Activated T-cell treated with anti-CD3 and anti-CD28 coated beads, Interleukin-2, amount 50 U/mL, for 1 hour (primary cell): Measurements from ENCODE around the gene TIMP2.
"Not testable (repeated sequence)": the region's sequence is repeated elsewhere in the genome, so short reads cannot be mapped to it uniquely, and the experiment has no call there.

Experiments used
- DNase-seq: peaks from one replicate; pipeline ENCODE4 v3.0.0-alpha.2; 2020

TIMP2 gene

DNA sequence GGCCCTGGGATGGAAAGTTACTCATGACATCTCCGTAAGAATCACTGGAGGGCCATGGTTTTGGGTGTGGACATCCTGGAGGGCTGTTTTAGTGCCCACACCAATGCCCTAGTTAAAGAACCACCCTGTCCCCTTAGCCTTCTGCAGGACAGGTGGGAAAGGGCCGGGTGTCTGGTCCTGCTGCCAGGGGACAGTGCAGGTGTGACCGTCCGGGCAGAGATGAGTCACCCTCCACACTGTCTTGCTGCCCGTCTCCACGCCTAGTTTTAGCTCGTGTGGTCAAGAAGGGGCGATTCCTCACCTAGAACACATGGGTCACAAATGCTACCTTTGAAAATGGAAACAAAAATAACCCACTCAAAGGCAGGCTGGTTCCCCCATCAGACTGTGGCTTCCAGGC lies 39.2 kb downstream of the TIMP2 start:
- DNase-seq, result no peak

- no peak for DNase-seq
These were observed 40.1 kb downstream of the TIMP2 start for GRCh38 chr17:78884876-78885667.

DNA sequence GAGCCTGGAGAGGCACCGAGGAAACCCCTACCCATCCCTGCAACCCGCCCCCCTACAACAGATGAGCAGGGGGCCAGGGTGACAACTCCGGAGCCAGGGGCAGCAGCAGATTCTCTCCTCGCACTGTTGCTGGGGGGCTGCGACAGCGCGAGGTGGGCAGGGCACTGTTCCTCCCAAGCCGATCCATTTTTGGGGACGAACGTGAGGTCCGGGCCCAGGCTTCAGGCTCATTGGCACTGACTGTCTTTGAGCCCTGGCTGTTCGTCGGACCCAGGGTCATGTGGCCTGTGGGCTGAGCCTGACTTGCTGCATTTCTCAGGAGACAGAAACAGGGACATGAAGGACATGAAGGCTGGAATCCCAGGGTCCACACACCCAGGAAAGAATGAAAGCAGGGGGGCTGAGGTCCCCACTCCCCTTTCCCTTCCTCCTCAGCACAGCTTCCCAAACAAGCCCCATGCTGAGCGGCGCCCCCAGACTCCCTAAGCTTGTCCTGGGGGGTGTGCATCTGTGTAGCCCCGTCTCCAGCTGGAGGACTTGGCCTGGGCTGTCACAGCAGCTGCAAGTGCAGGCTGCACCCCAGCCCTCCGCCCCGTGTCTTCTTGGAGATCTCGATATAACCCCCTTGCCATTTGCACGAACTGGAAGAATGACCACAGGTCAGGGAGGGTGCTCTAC lies 40.9 kb downstream of the TIMP2 start:
- DNase-seq, result no peak

- no peak for DNase-seq
These were observed 41.6 kb downstream of the TIMP2 start for GRCh38 chr17:78883533-78884131.

GRCh38 chr17:78883089-78883532 lies 42.1 kb downstream of the TIMP2 start:
- DNase-seq, result no peak

DNA sequence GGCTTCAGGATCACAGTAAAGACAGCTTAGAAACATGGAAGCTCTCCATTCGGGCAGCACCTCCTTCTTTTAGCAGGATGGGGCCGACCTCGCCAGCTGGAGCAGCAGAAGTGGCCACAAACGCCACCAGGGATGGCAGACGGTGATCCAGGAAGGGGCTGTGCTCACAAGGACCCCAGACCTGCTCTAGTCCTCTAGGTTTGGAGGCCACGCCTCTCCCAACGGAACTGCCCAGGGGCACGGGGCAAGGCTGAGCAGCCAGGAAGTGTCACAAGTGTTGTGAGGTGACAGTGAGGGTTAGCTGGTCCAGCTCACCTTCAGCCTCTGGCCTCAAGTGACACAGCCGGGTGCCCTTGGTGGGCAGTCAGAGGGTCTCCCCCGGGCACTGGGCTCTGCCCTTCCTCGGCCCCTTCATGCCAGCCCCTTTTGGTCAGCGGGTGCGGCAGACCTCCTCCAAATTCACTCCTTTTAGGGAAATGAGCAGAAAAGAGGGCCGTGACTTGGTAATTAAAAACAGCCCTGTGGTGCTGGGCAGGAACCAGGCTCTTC lies 42.6 kb downstream of the TIMP2 start:
- DNase-seq, result no peak

DNA sequence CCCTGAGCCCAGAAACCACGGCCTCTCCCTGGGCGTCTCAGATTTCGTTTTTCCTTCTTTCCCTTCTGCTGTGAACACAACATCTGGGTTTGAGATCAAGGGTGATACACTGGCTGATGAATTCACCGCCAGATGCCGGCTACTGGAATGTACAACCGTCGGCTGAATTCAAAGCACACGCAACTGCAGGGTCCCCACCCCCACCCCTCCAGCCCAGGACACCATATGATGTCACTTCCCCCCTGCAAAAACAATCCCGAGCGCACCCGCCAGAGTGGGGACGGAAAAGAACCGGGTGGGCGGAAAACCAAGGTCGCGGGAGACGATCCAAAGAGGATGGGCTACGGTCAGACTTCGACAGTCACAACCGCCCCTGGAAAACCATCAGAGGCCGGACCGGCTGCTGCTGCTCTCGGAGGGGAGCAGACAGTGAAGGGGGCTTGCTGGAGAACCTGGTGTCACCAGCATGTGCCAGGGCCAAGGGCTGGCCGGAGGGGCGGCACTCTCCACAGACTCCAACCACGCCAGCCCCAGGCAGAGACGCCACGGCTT lies 45.5 kb downstream of the TIMP2 start:
- no peak for DNase-seq

- no peak for DNase-seq
These were observed 46.2 kb downstream of the TIMP2 start for GRCh38 chr17:78878871-78879527.

DNA sequence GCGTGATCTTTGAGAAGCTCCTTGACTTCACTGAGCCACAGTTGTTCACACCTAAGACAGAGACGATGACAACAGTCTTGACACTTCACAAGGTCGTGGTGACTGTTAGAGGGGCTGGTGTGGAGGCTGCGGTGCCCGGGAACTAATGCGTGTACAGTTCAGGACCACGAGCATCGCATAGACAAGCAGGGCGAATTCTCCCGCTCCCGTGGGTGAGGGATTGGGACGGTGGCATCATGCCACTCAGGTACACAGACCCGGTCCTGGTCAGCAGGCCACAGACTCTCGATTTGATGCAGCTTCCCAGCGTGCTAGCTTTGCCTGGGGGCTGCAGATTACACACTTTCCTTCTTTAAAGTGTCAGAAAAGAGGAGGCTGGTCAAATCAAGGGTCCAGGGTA lies 46.9 kb downstream of the TIMP2 start:
- no peak for DNase-seq

GRCh38 chr17:78876954-78877517 lies 48.2 kb downstream of the TIMP2 start:
- DNase-seq, result not testable (repeated sequence)

DNA sequence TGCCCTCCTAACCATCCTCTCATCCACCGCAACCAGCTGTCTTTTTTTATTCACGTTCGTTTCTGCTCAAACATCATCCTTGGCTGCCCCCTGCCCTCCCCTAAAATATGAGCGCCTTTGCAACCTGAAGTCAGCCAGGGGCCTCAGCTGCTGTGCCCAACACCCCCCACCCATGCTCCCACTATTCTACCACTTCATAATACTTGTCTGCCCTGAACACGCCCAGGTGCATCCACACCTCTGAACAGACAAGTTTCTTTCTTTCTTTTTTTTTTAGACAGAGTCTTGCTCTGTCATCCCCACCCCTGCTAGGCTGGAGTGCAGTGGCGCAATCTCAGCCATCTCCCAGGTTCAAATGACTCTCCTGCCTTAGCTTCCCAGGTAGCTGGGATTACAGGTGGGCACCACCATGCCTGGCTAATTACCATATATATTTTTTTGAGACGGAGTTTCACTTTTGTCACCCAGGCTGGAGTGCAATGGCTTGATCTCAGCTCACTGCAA lies 49.0 kb downstream of the TIMP2 start:
- DNase-seq, result no peak

DNA sequence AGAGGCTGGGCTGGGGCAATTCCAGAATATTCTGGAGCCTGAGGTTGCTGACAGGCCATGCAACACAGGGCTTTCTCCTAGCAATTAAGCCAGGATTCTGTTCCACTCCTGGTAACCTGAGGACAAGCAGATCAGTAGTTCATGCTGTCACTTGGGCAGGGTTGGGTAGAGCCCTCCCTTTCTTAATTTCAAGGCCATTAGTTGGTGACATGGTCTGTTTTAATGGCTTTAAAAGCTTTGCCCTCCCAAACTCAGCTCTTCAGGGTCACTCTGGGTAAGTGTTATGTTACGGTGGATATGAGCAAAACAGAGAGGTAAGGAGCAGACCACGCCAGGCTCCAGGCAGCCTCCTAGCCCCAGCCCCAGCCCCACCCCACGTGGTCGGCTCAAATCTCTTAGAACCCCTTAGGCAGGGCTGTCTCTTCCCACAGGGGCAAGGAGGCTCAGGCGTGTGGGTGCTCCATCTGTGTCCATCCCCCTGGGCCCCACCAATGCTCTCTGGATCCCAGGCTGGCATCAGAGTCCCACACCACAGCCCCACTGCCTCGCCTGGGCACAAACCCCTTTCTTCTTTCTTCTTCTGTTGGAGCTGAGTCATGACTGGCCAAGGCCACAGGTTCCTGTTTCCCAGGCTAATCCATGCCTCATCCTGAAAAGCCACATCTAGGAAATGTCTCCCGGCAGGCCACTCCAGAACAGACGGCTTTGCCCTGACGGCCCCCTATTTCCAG lies 49.7 kb downstream of the TIMP2 start:
- no peak for DNase-seq

GRCh38 chr17:78873519-78874340 lies 51.5 kb downstream of the TIMP2 start:
- DNase-seq, result no peak

- DNase-seq, result no peak
These were observed 52.7 kb downstream of the TIMP2 start for GRCh38 chr17:78872486-78872885.

GRCh38 chr17:78870621-78871020 lies 54.6 kb downstream of the TIMP2 start:
- no peak for DNase-seq

DNA sequence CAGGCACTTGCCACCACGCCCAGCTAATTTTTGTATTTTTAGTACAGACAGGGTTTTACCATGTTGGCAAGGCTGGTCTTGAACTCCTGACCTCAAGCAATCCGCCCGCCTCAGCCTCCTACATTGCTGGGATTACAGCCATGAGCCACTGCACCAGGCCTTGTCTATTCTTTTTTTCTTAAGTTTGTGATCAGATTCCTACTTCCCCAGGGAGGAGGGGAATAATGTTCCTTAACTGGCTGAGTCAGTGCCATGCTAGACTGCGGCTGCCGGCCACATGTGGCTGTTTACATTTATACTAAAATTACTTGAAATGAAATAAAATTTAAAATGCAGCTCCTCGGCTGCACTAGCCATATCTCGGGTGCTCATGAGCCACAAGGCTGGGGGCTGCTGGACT lies 56.8 kb downstream of the TIMP2 start:
- no peak for DNase-seq

DNA sequence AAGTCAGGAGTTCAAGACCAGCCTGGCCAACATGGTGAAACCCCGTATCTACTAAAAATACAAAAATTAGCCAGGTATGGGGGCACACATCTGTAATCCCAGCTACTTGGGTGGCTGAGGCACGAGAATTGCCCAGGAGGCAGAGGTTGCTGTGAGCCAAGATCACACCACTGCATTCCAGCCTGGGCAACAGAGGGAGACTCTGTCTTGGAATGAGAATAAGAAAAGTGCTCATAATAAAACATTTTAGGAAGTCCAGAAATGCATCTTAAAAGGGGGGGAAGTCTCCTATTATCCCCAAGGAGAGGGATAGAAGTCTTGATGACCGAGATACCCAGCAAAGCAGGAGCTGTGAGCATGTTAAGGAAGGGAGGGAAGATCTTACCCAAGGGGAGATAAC lies 58.1 kb downstream of the TIMP2 start:
- DNase-seq, result not testable (repeated sequence)

GRCh38 chr17:78865682-78866390 lies 59.4 kb downstream of the TIMP2 start:
- DNase-seq, result peak; percentile 70

DNA sequence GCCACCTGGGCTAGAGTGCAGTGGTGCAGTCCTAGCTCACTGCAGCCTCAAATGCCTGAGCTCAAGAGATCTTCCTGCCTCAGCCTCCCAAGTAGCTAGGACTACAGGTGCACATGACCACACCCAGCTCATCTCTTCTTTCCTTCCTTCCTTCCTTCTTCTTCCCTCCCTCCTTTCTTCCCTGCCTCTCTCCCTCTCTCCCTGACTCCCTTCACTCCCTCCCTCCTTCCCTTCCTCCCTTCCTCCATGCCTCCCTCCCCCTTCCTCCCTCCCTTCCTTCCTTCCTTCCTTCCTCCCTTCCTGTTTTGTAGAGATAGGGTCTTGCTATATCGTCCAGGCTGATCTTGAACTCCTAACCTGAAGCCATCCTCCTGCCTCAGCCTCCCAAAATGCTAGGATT lies 61.1 kb downstream of the TIMP2 start:
- DNase-seq, result no peak
